ENCODE data around the gene SH2D5. TPM values are rescaled to one million over a fixed set of nuclear protein-coding genes. Genes with fewer than 3 reads are reported as not detected.

The SH2D5 gene
- total RNA-seq, 2 experiments from 2014 or later, result 0.68 TPM; not detected in 1

GRCh38 chr1:20726932-20727745 is 5.4 kb downstream of the SH2D5 start:
- TF ChIP-seq CTCF (conservative IDR thresholded peaks at IDR 0.05; ENCODE audit: low read length), result no peak
- TF ChIP-seq EZH2phosphoT487 (IDR thresholded peaks at IDR 0.05; ENCODE audit: borderline replicate concordance, low read depth, low read length), result no peak
- Histone ChIP-seq H3K79me2 (ENCODE audit: insufficient read depth, low read depth, low read length) (no peaks in the 10 kb centered on the region), H3K27ac (ENCODE audit: low read depth, low read length, poor library complexity, severe bottlenecking) (no peak overlapping the region), H3K9me3 (ENCODE audit: low read length) (no peaks in the 10 kb centered on the region), H3K9me2 (ENCODE audit: insufficient read depth, low read length) (no peaks in the 10 kb centered on the region), H4K20me1 (ENCODE audit: insufficient read depth, low read length) (no peaks in the 10 kb centered on the region), H3K36me3 (ENCODE audit: insufficient read depth, low read length) (no peaks in the 10 kb centered on the region), H3K4me3 (ENCODE audit: low read depth, low read length, poor library complexity, severe bottlenecking) (no peak overlapping the region), H2AFZ (ENCODE audit: low read length) (no peak overlapping the region), H3K4me1 (ENCODE audit: insufficient read depth, low read length, poor library complexity, severe bottlenecking) (peaks cover under 1% of the 10 kb centered on the region), H3K4me2 (ENCODE audit: low read length) (no peak overlapping the region)
- intact Hi-C loops (cut with micrococcal nuclease; ENCODE audit: unreplicated experiment), result no loop called here
- DNase-seq (ENCODE audit: low spot score), result no peak
- POLR2A ChIA-PET, result no interaction called here
- CTCF ChIA-PET (ENCODE audit: unreplicated experiment), result no interaction called here
- BruUV-seq (replicated peaks), result no TSS peak

- intact Hi-C loops (cut with micrococcal nuclease; ENCODE audit: unreplicated experiment), result no loop called here
- Histone ChIP-seq H3K9me3 (ENCODE audit: low read length) (no peaks in the 10 kb centered on the region), H3K27ac (ENCODE audit: low read depth, low read length, poor library complexity, severe bottlenecking) (no peak overlapping the region), H3K79me2 (ENCODE audit: insufficient read depth, low read depth, low read length) (no peaks in the 10 kb centered on the region), H3K9me2 (ENCODE audit: insufficient read depth, low read length) (no peaks in the 10 kb centered on the region), H3K4me1 (ENCODE audit: insufficient read depth, low read length, poor library complexity, severe bottlenecking) (no peaks in the 10 kb centered on the region), H3K4me2 (ENCODE audit: low read length) (no peak overlapping the region), H3K4me3 (ENCODE audit: low read depth, low read length, poor library complexity, severe bottlenecking) (no peak overlapping the region), H2AFZ (ENCODE audit: low read length) (no peak overlapping the region), H3K36me3 (ENCODE audit: insufficient read depth, low read length) (no peaks in the 10 kb centered on the region), H4K20me1 (ENCODE audit: insufficient read depth, low read length) (no peaks in the 10 kb centered on the region)
- TF ChIP-seq EZH2phosphoT487 (IDR thresholded peaks at IDR 0.05; ENCODE audit: borderline replicate concordance, low read depth, low read length), result no peak
- TF ChIP-seq CTCF (conservative IDR thresholded peaks at IDR 0.05; ENCODE audit: low read length), result no peak
- DNase-seq (ENCODE audit: low spot score), result no peak
- ChIA-PET CTCF (ENCODE audit: unreplicated experiment) (no interaction called here), POLR2A (no interaction called here)
- BruUV-seq (replicated peaks), result no TSS peak
These were observed 6.2 kb downstream of the SH2D5 start for GRCh38 chr1:20726118-20726911.

Data from OCI-LY7 (cell line).